GM18517 (cell line): ENCODE data around the gene SAA1.

ENCODE experiments used
- ATAC-seq: cut with Tn5 transposase; IDR thresholded peaks from one replicate; pipeline ENCODE4 v1.9.1; 2021; ENCODE audit warnings: mild to moderate bottlenecking, moderate library complexity; ENCODE audit not compliant: unreplicated experiment

SAA1 gene

GRCh38 chr11:18265949-18266348 is at the start of gene SAA1:
Gene SAA1, plus strand, starts transcription at chr11:18266264. Its CDS starts 624 bp downstream, at chr11:18266888.
- no peak for ATAC-seq

GRCh38 chr11:18221274-18221876 is 44.7 kb upstream of the SAA1 start:
- no peak for ATAC-seq

DNA sequence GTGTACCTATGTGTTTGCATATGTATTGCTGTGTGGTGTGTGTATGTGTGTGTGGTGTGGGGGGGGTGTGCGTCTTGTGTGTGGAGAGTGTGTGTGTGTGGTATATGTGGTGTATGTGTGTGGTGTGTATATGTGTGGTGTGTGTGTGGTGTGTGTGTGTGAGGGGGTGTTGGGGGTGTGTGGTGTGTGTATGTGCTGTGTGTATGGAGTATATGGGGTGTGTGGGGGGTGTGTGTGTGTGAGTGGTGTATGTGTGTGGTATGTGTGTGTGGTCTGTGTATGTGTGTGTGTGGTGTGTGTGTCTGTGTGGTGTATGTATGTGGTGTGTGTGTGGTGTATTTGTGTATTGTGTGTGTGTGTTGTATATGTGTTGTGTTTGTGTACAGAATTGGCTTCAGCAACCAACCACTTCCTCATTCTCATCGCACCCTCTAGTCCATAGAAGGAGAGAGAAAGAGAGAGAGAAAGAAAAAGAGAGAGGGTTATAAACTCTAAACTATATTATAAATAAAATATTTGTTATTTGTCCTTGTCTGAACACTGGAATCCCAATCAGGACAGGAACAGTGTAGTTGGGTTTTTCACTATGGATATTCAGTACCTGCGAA is 43.1 kb upstream of the SAA1 start:
- no peak for ATAC-seq

- no peak for ATAC-seq
These were observed 42.3 kb upstream of the SAA1 start for GRCh38 chr11:18223591-18224387.

DNA sequence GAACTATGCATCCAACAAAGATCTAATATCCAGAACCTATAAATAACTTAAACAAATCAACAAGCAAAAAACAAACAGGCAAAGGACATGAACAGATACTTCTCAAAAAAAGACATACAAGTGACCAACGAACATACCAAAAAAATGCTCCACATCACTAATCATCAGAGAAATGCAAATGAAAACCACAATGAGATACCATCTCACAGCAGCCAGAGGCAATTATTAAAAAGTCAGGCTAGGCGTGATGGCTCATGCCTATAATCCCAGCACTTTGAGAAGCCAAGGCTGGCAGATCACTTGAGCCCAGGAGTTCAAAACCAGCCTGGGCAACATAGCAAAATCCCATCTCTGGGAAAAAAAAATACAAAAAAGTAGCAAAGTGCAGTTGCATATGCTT is 40.2 kb upstream of the SAA1 start:
- peak; percentile 30 for ATAC-seq

DNA sequence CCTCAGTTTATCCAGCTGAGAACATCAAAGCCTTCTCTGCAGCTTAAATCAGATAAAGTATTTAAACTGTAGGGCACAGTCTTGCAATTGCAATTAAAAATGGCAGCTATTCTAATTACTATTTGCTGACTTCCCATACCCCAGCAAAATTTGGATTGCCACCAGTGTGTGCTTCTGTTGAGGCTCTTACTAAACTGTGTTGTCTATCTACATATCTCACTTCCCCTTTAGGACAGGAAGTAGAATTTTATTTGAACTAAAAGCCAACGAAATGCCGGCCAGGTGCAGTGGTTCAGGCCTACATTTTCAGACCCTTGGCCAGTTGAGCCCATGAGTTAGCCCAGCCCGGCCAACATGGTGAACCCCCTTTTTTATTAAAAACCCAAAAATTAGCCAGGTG is 36.6 kb upstream of the SAA1 start:
- peak; percentile 97 for ATAC-seq

DNA sequence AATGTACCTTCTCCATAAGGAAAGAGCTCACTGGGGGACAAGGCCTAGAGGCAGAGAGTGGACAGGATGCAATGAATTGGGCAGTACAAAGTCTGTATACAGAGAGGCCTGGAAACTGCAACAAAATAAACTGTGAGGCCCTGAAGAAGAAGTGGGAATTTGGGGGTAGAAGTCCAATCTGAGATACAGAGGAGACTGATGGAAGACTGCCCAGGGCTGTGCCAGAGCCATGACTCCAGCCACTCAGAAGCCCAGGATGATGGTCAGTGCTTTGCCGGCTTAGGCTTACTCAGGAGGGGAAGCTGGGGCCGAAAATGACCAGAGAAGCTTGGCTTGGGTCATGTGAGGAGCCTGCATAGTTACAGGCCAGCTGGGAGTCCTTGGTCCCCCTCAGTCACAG is 35.2 kb upstream of the SAA1 start:
- no peak for ATAC-seq

GRCh38 chr11:18233912-18234311 is 32.2 kb upstream of the SAA1 start:
- ATAC-seq, result no peak

DNA sequence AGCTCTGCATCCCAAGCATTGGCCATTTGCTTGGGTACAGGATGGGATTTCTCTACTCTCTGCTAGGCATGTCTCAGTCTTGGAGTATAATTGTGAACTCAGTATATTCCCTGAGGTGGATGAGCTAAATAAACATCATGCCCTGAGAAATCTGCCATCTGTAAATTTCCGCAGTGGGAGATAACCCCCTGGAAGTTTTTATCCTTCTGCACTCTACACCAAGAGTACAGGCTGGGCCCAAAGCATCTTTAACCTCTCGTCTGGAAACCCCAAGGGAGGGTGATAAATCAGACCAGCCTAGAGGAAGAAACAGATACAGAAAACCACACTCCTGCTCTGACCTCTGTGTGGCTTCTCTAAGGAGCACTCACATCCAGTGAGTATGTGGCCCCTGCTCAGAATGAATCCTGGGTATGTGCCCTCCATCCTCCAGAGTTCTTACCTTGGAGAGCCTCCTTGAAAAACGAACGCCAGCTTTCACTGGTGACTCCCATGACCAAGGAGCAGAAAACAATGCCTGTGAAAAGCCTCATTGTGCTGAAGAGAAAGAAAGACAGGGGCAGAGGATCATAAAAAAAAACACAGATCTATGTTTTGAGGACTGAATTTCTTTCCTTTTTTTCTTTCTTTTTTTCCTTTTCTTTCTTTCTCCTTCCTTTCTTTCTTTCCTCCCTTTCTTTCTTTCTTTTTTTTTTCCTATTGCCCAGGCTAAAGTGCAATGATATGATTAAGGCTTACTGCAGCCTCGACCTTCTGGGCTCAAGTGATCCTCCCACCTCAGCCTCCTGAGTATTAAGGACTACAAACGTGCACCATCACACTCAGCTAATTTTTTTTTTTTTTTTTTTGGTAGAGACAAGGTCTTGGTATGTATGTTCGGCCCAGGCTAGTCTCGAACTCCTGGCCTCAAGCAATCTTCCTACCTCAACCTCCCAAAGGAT is 30.4 kb upstream of the SAA1 start:
- ATAC-seq, result no peak

DNA sequence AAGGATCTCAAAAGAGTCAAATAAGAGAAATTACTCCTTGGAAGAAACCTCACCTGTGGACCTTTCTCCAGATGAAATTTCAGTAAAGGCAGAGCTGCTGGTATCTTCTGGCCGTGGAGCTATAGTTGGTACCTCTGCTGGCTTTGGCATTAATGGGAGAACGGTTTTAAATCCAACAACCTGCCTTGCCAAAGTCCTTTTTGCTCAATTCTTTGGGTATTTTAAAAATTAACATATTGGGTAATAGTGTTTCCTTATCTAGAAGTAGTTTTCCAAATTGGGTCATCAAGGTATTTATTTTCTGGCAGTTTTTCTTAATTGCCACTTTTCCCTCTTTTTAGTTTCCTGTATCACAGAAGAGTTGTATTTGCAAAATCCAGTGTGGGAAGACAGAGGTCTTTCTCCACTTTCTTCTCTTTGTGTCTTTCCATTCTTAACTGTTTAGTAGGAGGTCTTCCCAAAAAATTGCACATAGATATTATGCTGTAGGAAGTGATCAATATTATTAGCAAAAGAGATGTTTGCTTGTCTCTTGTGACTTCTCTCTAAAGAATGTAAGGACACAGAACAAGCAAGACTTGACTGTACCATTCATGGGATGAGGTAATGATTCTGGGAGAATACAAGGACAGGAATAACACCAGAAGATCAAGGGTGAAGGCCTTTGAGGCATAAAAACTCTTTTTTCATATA is 29.3 kb upstream of the SAA1 start, which contains the start of gene SAA4:
Gene SAA4 (minus strand): TSS at position 139 of the 693 bp plus-strand sequence. CDS start 876 bp downstream, outside the sequence.
- ATAC-seq, result no peak

DNA sequence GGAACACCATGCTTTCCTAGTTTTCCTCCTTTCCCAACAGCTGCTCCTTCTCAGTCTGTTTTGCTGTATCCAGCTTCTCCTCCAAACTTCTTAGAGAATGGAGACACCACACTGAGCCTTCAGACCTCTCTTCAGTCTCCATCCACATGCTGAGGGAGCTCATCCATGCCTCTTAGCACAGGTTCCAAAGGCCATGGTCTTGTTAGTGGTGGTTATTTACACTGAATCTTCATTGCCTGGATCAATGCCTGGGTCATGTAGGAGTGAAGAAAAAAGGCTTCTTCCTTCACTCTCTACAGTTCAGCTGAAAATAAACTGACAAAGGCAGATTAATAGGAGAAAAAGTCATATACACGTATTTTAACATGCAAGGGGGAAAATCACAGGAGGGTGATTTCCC is 26.4 kb upstream of the SAA1 start:
- ATAC-seq, result no peak

GRCh38 chr11:18243783-18244362 is 22.2 kb upstream of the SAA1 start:
- no peak for ATAC-seq

GRCh38 chr11:18245396-18245795 is 20.7 kb upstream of the SAA1 start:
- no peak for ATAC-seq

GRCh38 chr11:18246379-18247190 is 19.5 kb upstream of the SAA1 start:
- ATAC-seq, result peak; percentile 75

DNA sequence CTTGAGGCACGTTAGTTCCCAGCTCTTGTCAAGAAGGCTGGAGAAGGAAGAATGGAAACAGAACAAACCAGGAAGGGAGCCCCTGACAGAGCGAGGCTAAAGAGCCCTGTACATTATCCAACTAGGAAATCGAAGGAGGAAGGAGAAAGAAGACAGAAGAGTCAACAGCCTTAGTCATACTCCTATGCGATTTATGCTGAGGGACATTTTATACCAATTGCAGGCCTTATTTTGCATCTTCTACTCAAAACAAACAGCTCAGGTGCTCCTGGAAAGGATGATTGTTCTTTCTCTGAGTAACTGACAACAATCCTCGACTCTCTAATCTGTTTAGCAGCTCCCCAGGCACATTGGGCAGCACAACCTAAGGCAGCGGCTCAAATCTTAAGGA is 18.9 kb upstream of the SAA1 start:
- ATAC-seq, result peak; percentile 2

- no peak for ATAC-seq
These were observed 17.5 kb upstream of the SAA1 start, which contains the start of gene SAA2 for GRCh38 chr11:18248561-18248960. Gene SAA2, minus strand, starts transcription at chr11:18248668. Its CDS starts 657 bp downstream, at chr11:18248011.

DNA sequence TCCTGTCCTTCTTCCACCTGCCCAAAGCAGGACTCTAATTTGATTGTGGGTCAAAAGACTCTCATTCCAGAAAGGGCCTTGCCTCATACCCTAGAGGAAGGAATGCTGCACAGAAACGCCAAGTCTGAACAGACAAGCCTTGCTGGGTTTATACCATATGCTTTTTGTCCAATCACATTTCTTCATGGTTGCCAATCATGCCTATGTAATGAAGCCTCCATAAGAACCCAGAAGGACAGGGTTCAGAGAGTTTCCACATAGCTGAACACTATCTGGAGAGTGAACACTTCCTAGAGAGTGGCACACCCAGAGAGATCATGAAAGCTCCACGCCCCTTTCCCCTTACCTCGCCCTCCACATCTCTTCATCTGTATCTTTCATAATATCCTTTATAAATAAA is 12.8 kb upstream of the SAA1 start:
- no peak for ATAC-seq

DNA sequence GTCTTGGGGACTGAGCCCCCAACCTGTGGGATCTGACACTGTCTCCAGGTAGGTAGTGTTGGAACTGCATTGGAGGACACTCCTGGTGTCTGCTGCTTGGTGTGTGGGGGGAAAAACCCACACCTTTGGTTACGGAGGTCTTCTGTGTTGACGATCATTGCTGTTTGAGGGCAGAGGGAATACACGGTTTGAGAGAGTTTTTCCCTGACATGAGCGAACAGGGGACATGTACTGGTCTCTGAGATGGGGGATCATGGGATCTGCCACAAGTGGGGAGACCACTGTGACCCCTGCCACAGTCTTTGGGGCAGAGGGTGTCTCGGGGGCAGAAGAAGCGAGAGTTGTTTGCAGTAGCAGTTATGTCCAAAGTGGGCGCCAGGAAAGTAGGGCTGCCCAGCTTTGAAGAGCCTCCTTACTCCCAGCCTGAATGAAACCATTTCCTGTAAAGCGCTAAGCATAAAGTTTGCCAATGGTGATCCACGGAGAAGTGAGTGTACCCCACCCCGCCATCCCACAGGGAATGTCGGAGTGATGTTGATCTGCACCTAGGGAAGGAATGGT is 12.2 kb upstream of the SAA1 start:
- ATAC-seq, result no peak
